Breast epithelium (tissue), 3 donors: ENCODE data around the gene DIP2A.

Source experiments
- CTCF ChIP-seq, 3 donors: fragments of 450-650 bp; IDR thresholded peaks; one replicate each; pipeline ENCODE4 v1.5.1; 2016 to 2017; ENCODE audit warnings: antibody characterized with exemption in 3 of 3, mild to moderate bottlenecking in 3 of 3, moderate library complexity in 3 of 3
- POLR2A ChIP-seq: fragments of 450-650 bp; IDR thresholded peaks from one replicate; pipeline ENCODE4 v1.6.1; 2016; ENCODE audit warnings: antibody characterized with exemption, mild to moderate bottlenecking, moderate library complexity

GRCh38 chr21:46603228-46603627 lies 144.5 kb downstream of the DIP2A start:
- TF ChIP-seq CTCF (IDR thresholded peaks at IDR 0.05) (no peak), POLR2A (no peak)
